CD4-positive, alpha-beta T cell treated with Interleukin-4 for 4 hours (primary cell): ENCODE results near the gene SVIP.

Source experiments
- DNase-seq: peaks from one replicate; pipeline ENCODE4 v3.0.0-alpha.2; 2020

SVIP gene

GRCh38 chr11:22787551-22788162 is 41.9 kb downstream of the SVIP start:
- DNase-seq = peak; percentile 44

- no peak for DNase-seq
Observed at GRCh38 chr11:22787055-22787454, 42.5 kb downstream of the SVIP start.

GRCh38 chr11:22786475-22786874 is 43.1 kb downstream of the SVIP start:
- no peak for DNase-seq

- no peak for DNase-seq
Observed at GRCh38 chr11:22785251-22785650, 44.4 kb downstream of the SVIP start.

GRCh38 chr11:22780952-22781593 is 48.5 kb downstream of the SVIP start:
- no peak for DNase-seq

- no peak for DNase-seq
Observed at GRCh38 chr11:22779850-22780249, 49.8 kb downstream of the SVIP start.

GRCh38 chr11:22778642-22779041 is 51.0 kb downstream of the SVIP start:
- no peak for DNase-seq

- DNase-seq = no peak
Observed at GRCh38 chr11:22775248-22775647, 54.4 kb downstream of the SVIP start.

GRCh38 chr11:22774716-22775115 is 54.9 kb downstream of the SVIP start:
- DNase-seq = no peak

GRCh38 chr11:22769081-22769480 is 60.5 kb downstream of the SVIP start:
- DNase-seq = no peak
